CD14-positive monocyte (primary cell): Measurements from ENCODE around the gene SUSD2. TPM values are rescaled to one million over a fixed set of nuclear protein-coding genes. Genes with fewer than 3 reads are reported as not detected.

Experiments
- DNase-seq, 3 donors: peaks; one replicate each; pipeline ENCODE4 v3.0.0-alpha.2; 2011 to 2022
- H2AFZ ChIP-seq: 2 replicates; pipeline ENCODE4 v1.6.0; 2012; ENCODE audit warnings: mild to moderate bottlenecking, low read depth, low read length, inconsistent platforms; ENCODE audit not compliant: insufficient read depth, poor library complexity, severe bottlenecking
- H3K27ac ChIP-seq, 2 donors: 1 replicate in 1 of 2; 2 replicates in 1 of 2; pipeline ENCODE4 v1.5.1; 2012 to 2013; ENCODE audit warnings: low read length in 2 of 2, control low read depth in 1 of 2, inconsistent platforms in 1 of 2, low read depth in 1 of 2, mild to moderate bottlenecking in 1 of 2
- H3K27me3 ChIP-seq, 2 donors: one replicate each; pipeline versions ENCODE4 v1.6.0 to v1.6.1; 2011 to 2013; ENCODE audit warnings: low read length in 2 of 2; ENCODE audit not compliant: control insufficient read depth in 2 of 2, insufficient read depth in 2 of 2
- H3K36me3 ChIP-seq, 2 donors: replicated peaks in 1 of 2; 1 replicate in 1 of 2; 2 replicates in 1 of 2; pipeline versions ENCODE4 v1.5.1 to v1.6.1; 2012 to 2013; ENCODE audit warnings: low read length in 2 of 2, control low read depth in 1 of 2, inconsistent platforms in 1 of 2, mild to moderate bottlenecking in 1 of 2; ENCODE audit not compliant: insufficient read depth in 2 of 2, control insufficient read depth in 1 of 2
- H3K4me1 ChIP-seq, 2 donors: 1 replicate in 1 of 2; 2 replicates in 1 of 2; pipeline versions ENCODE4 v1.5.1 to v1.6.1; 2012 to 2013; ENCODE audit warnings: low read length in 2 of 2, control low read depth in 1 of 2, inconsistent platforms in 1 of 2, mild to moderate bottlenecking in 1 of 2, moderate library complexity in 1 of 2; ENCODE audit not compliant: insufficient read depth in 2 of 2, control insufficient read depth in 1 of 2
- H3K4me2 ChIP-seq: replicated peaks from 2 replicates; pipeline ENCODE3; 2012; ENCODE audit warnings: low read length, moderate library complexity, mild to moderate bottlenecking; ENCODE audit not compliant: poor library complexity, severe bottlenecking; ENCODE audit errors: extremely low read depth
- H3K4me3 ChIP-seq, 3 experiments: fragments of 200-600 bp in 1 of 3; sonication (generic) in 1 of 3; replicated peaks in 1 of 3; 1 replicate in 2 of 3; 2 replicates in 1 of 3; pipeline ENCODE4 v1.5.1; 2011 to 2013; ENCODE audit warnings: low read length in 3 of 3, mild to moderate bottlenecking in 3 of 3, control low read depth in 2 of 3, low read depth in 2 of 3, inconsistent platforms in 1 of 3, moderate library complexity in 1 of 3
- H3K79me2 ChIP-seq: 2 replicates; pipeline ENCODE4 v1.6.0; 2012; ENCODE audit warnings: mild to moderate bottlenecking, control low read depth, inconsistent platforms, low read length, moderate library complexity; ENCODE audit not compliant: insufficient read depth
- H3K9ac ChIP-seq: 2 replicates; pipeline ENCODE4 v1.6.0; 2017; ENCODE audit warnings: low read length, mild to moderate bottlenecking; ENCODE audit not compliant: insufficient read depth, poor library complexity, severe bottlenecking
- H3K9me3 ChIP-seq, 2 donors: replicated peaks in 1 of 2; 1 replicate in 1 of 2; 2 replicates in 1 of 2; pipeline versions ENCODE4 v1.5.1 to v1.6.1; 2012 to 2013; ENCODE audit warnings: low read length in 2 of 2, control low read depth in 1 of 2; ENCODE audit not compliant: control insufficient read depth in 1 of 2, insufficient read depth in 1 of 2
- H4K20me1 ChIP-seq: 2 replicates; pipeline ENCODE4 v1.6.0; 2012; ENCODE audit warnings: mild to moderate bottlenecking, low read length, control low read depth, moderate library complexity; ENCODE audit not compliant: insufficient read depth
- H3K27ac Mint-ChIP-seq, 7 donors: one replicate each; pipeline ENCODE4 v1.8.0; 2020; ENCODE audit warnings: mild to moderate bottlenecking in 7 of 7, mixed read lengths in 7 of 7, moderate library complexity in 6 of 7, inconsistent platforms in 2 of 7
- H3K27me3 Mint-ChIP-seq, 3 donors: one replicate each; pipeline ENCODE4 v1.8.0; 2021 to 2022; ENCODE audit warnings: low read depth in 3 of 3, mild to moderate bottlenecking in 3 of 3, mixed read lengths in 3 of 3, moderate library complexity in 3 of 3, inconsistent platforms in 1 of 3
- H3K36me3 Mint-ChIP-seq, 2 donors: one replicate each; pipeline ENCODE4 v1.8.0; 2020; ENCODE audit warnings: mixed read lengths in 2 of 2, inconsistent platforms in 1 of 2, mild to moderate bottlenecking in 1 of 2
- H3K4me1 Mint-ChIP-seq: one replicate; pipeline ENCODE4 v1.8.0; 2020; ENCODE audit warnings: mild to moderate bottlenecking, mixed read lengths
- H3K4me3 Mint-ChIP-seq, 2 donors: one replicate each; pipeline ENCODE4 v1.8.0; 2020; ENCODE audit warnings: mild to moderate bottlenecking in 2 of 2, mixed read lengths in 2 of 2, moderate library complexity in 1 of 2
- H3K9me3 Mint-ChIP-seq, 7 donors: one replicate each; pipeline ENCODE4 v1.8.0; 2020 to 2022; ENCODE audit warnings: mixed read lengths in 7 of 7, mild to moderate bottlenecking in 6 of 7, moderate library complexity in 6 of 7, inconsistent platforms in 2 of 7
- WGBS: methylation state at CpG from one replicate; pipeline ENCODE4 v1.1.5; 2013; ENCODE audit warnings: missing lambda C conversion rate; ENCODE audit not compliant: insufficient coverage; 5-methylcytosine and 5-hydroxymethylcytosine counted together
- intact Hi-C, 2 donors: fragments of 100-400 bp; cut with micrococcal nuclease; formaldehyde crosslinking; loops; one replicate each; pipeline versions ENCODE4 v1.15.0 to v1.15.1; 2023
- polyA plus RNA-seq, 3 donors: library from polyadenylated mRNA; depleted of rRNA in 1 of 3; unstranded in 2 of 3; stranded (reverse) in 1 of 3; fragments of 300-500 nt in 2 of 3; fragments of >200 nt in 1 of 3; fragmentation: Illumina TruSeq in 2 of 3; gene quantifications; 1 replicate in 2 of 3; 2 replicates in 1 of 3; pipeline ENCODE4 v1.2.3, GENCODE V29; 2012 to 2021
- TF ChIP-seq, protein P1 (sequence below): fragments of 200-600 bp; IDR thresholded peaks from one replicate; pipeline ENCODE4 v1.8.0; 2022; ENCODE audit warnings: antibody characterized with exemption, mild to moderate bottlenecking

Gene SUSD2
- polyA plus RNA-seq, 3 donors: 0.56 TPM; not detected in 2

DNA sequence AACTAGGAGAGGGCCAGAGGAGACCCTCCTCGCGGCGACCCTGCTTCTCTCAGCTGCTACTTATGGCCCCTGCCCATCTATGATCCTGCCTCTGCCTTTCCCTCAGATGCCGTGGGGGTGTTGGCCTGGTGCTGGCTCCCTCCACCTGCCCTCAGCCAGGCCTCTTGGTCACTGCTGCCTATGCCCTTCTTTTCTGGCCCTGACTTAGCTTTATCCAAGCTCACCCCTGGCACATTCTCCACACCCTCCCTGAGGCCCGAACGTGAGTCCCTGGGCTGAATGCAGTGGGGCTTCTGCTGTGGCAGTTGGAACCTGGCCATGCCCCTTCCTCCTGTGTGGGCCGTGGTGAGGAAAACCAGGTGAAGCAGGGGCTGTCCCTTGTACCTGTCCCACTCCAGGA, 19.8 kb upstream of the SUSD2 start:
- peaks cover 0 to under 1% (median 0%) of the 10 kb centered on the region in 7 donors for H3K9me3 Mint-ChIP-seq

DNA sequence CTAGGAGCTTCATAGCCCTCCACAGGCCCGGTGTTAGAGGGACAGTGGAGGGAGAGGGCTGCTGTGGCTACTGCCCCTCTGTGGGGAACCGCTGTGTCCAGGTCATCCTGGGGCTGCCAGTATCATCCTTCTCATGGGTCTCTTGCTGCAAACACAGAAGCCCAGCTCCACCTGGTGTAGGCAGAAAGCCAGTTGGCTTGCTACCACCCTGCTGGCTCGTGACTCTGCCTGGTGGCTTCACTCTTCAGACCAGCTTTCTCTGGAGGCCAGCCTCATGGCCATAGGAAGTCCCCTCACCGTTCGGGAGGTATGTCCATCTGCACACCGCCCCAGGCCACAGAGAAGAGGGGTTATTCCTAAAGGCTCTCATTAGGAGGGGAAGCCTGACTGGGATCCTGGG, 19.4 kb upstream of the SUSD2 start:
- peaks cover 43 to 72% of the 10 kb centered on the region in 2 donors for H3K36me3 ChIP-seq
- no peaks in the 10 kb centered on the region for H3K9me3 ChIP-seq
- H3K9ac ChIP-seq: no peak overlapping the region
- Mint-ChIP-seq H3K4me1 (peaks cover 29% of the 10 kb centered on the region), H3K36me3 (peaks cover 28 to 53% of the 10 kb centered on the region in 2 donors), H3K27ac (no peak overlapping the region), H3K27me3 (peaks cover 0 to 1% (median 0%) of the 10 kb centered on the region in 3 donors), H3K9me3 (no peaks in the 10 kb centered on the region), H3K4me3 (no peak overlapping the region)
- H3K27me3 ChIP-seq: no peaks in the 10 kb centered on the region
- no peak overlapping the region for H3K4me2 ChIP-seq
- H3K4me1 ChIP-seq: peaks cover 28% of the 10 kb centered on the region in 2 donors
- H4K20me1 ChIP-seq: peaks cover 82% of the 10 kb centered on the region
- no peak overlapping the region for H2AFZ ChIP-seq
- intact Hi-C loops: no loop called here
- no peak for DNase-seq
- no peak overlapping the region for H3K27ac ChIP-seq
- H3K4me3 ChIP-seq: no peak overlapping the region
- WGBS: 91% methylated on average over 5 of the region's 6 CpGs
- TF ChIP-seq, protein P1, sequence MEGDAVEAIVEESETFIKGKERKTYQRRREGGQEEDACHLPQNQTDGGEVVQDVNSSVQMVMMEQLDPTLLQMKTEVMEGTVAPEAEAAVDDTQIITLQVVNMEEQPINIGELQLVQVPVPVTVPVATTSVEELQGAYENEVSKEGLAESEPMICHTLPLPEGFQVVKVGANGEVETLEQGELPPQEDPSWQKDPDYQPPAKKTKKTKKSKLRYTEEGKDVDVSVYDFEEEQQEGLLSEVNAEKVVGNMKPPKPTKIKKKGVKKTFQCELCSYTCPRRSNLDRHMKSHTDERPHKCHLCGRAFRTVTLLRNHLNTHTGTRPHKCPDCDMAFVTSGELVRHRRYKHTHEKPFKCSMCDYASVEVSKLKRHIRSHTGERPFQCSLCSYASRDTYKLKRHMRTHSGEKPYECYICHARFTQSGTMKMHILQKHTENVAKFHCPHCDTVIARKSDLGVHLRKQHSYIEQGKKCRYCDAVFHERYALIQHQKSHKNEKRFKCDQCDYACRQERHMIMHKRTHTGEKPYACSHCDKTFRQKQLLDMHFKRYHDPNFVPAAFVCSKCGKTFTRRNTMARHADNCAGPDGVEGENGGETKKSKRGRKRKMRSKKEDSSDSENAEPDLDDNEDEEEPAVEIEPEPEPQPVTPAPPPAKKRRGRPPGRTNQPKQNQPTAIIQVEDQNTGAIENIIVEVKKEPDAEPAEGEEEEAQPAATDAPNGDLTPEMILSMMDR: no peak
- H3K79me2 ChIP-seq: peaks cover 30% of the 10 kb centered on the region

More for the DNA sequence above, 19.8 kb upstream of the SUSD2 start:
- Histone ChIP-seq H3K79me2 (peaks cover 30% of the 10 kb centered on the region), H3K4me3 (no peak overlapping the region), H4K20me1 (peaks cover 82% of the 10 kb centered on the region), H3K36me3 (peaks cover 39 to 69% of the 10 kb centered on the region in 2 donors), H3K9me3 (no peaks in the 10 kb centered on the region), H3K9ac (no peak overlapping the region), H3K27ac (no peak overlapping the region), H3K4me2 (no peak overlapping the region), H2AFZ (no peak overlapping the region), H3K27me3 (no peaks in the 10 kb centered on the region), H3K4me1 (peaks cover 28 to 29% of the 10 kb centered on the region in 2 donors)
- intact Hi-C loops: no loop called here
- Mint-ChIP-seq H3K36me3 (peaks cover 27 to 51% of the 10 kb centered on the region in 2 donors), H3K27me3 (peaks cover 0 to 1% (median 0%) of the 10 kb centered on the region in 3 donors), H3K27ac (peak overlapping the region in 1 of 7 donors; percentile 12), H3K4me3 (no peak overlapping the region), H3K4me1 (peaks cover 29% of the 10 kb centered on the region)
- WGBS: 100% methylated on average over 3 of the region's 7 CpGs
- TF ChIP-seq, protein P1: no peak
- no peak for DNase-seq
